Prostate gland (tissue), 2 donors: ENCODE results near the gene TIMP2.

Experiments
- POLR2AphosphoS5 ChIP-seq: sonication (generic); formaldehyde crosslinking; IDR thresholded peaks from one replicate; pipeline ENCODE4 v1.6.1; 2017; ENCODE audit warnings: antibody characterized with exemption
- TF ChIP-seq, protein P1 (sequence below), 4 experiments: fragments of 200-600 bp in 2 of 4; fragments of 450-650 bp in 2 of 4; sonication (generic) in 2 of 4; IDR thresholded peaks; 1 replicate in 3 of 4; 2 replicates in 1 of 4; pipeline ENCODE4 v1.5.1; 2016 to 2019; ENCODE audit warnings: antibody characterized with exemption in 4 of 4, mild to moderate bottlenecking in 2 of 4, moderate library complexity in 2 of 4

DNA sequence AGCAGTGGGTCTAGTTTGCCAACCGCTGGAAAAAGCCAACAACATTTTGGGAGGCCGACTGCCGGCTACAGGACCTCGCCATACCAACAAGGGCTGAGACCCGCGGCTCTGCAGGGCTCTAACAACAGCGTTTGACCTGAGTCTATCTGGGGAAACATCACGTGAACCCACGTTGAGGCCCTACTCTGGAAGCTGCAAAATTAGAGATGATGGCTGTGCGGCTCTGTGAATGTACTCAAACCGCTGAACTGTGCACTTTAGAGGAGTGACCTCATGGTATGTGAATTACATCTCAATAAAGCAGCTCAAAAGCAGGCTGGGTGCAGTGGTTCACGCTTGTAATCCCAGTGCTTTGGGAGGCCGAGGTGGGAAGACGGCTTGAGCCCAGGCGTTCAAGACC lies 12.1 kb downstream of the TIMP2 start:
- TF ChIP-seq, protein P1, sequence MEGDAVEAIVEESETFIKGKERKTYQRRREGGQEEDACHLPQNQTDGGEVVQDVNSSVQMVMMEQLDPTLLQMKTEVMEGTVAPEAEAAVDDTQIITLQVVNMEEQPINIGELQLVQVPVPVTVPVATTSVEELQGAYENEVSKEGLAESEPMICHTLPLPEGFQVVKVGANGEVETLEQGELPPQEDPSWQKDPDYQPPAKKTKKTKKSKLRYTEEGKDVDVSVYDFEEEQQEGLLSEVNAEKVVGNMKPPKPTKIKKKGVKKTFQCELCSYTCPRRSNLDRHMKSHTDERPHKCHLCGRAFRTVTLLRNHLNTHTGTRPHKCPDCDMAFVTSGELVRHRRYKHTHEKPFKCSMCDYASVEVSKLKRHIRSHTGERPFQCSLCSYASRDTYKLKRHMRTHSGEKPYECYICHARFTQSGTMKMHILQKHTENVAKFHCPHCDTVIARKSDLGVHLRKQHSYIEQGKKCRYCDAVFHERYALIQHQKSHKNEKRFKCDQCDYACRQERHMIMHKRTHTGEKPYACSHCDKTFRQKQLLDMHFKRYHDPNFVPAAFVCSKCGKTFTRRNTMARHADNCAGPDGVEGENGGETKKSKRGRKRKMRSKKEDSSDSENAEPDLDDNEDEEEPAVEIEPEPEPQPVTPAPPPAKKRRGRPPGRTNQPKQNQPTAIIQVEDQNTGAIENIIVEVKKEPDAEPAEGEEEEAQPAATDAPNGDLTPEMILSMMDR (IDR thresholded peaks at IDR 0.05), result no peak
- TF ChIP-seq POLR2AphosphoS5, result no peak
